Anterior cingulate cortex (tissue), 58 donors: Measurements from ENCODE around the gene METAP1D.

Experiments used
- DNase-seq, 58 donors: peaks; one replicate each; lab custom pipeline; 2025; lab: John Stamatoyannopoulos, UW

METAP1D gene

DNA sequence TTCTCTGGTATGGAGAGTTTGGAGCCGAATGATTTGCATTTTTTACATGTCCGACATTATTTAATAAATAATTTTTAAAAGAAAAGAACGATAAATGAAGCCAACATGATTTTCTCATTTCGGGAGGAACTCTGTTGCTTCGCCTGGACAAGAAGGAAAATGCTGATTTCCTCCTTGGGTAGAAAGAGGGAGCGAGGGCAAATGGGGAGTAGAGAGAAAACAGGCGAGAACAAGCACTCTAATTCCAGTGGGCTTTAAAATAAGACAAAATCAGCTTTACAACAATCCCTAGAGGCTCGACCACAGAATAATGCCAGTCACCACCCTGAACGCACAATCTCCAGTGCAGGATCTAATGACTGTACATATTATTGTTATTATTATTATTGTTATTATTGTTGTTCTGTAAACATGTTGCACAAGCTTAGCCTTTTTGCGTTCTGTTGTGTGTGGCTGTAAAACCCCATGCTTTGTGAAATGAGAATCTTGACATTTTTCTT, 89.3 kb downstream of the METAP1D start:
- DNase-seq, result no peak

DNA sequence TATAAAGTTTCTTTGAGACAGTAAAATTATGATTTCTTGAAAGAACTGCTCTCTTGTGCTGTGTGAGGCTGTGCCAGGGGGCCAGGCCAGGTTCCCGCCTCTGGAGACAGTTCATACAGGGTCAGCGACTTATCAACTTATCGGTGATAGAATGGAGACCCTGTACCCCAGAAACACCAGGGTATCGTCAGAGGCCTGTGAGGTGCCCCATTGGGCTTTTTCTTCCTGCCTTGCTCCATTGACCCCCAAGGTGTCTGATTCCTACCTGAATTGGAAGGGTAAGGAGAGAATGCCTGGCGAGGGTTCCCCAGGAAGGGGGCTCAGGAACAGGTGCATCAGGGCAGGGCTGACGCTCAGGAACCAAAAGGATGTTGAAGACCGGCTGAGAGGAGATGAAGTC, 89.9 kb downstream of the METAP1D start:
- no peak for DNase-seq

DNA sequence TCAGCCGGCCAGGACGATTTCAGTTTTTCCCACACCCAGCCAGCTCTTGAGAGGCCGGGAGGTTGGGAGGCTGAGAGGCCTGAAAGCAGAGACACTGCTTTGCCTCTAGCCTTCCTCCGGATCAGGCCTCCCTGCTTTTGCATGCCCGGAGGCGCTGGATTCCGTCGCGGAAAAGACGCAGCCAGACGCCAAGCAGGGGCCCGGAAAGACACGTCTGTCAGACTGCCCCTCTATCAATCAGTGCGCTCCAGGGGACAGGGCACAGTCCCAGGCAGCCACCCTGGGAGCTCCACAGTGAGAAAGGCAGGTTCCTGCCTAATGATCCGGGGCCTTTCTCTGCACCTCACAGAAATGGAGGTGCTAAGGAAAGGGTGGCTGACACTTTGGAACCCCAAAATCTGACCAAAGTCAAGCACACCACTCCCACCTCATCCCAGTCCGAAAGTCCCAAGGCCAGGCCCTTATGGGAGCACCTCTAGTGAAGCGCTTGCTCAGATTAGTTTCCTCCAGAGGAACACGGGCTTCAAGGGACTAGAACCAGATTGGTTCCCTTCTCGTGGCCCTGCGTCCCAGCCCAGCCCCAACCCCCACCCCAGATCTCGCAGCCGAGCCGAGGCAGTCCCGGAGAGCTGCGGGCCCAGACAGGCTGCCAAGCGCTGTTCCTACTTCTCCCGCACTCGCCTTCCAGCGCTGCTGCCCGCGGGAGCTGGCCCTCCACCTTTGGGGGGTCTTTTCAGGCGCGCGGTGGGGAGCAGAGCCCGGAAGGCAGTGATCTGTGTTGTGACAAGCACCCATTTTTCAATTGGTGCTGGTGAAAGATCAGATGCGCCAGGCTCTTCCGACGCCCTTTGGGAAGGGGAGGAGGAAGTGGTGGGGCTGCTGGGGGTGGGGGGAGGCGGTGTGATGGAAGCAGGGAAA, 90.5 kb downstream of the METAP1D start:
- no peak for DNase-seq

DNA sequence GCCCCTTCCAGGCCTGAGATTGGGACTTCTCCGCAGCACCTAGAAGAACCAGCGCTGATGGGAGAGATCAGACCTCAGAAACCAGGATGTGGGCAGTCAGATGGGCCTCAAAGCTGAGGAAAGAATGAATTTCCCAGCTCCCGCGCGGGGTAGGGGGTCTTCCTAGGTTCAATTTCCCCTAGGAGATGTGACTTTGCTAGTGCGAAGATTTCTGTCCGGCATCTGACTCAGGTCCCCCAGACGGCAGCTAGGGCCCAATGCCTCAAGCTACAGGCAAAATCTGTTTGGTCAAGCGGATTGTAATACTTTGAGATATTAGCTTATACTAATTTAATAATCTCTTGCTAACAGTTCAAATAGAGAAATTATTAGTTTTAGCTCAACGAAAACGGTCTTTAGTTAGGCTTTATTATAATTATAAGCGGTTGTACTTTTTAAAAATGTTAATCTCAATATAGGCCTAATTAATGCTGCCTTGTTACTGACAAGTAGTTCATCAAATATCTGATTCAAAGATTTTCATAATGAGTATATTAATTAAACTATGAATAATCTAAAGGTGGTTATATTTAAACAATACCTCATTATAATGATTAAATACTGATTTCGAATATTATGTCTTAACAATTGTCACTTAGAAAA, 91.4 kb downstream of the METAP1D start:
- DNase-seq, result no peak

DNA sequence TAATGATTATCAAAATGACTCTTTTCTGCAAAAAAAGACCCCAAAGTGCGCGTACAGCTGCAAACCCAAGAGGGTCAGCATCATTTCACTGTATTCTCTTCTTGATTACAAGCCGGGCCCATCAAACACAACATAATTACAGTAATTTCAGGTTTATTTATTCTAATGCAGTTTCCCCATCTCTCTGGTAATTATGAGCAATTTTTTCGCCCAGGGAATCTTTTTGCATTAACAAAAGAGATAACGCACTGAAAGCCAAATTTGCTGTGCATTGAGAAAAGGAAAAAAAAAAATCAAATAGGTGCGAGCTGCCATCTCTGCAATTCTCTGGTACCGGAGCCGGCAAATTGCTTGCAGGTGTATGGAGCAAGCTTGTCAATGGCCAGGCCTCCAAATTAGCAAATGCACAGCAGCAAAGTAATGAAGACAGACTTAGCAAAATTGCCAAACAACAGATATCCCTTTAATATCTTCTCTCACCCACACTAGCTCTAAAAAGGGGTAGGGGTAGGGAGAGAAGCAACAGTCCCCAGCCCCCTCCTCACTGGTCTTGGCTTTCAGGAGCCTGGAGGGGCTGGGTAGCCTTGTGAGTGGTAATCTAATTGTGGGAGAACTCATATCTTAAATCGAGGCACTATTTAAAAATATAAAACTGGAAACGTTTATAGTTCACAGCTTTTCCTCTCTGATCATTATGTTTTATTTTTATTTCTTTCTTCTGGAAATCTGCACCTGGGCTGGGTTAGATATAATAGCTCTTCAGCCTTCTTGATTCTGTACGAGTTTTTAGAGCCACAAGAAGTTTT, 92.2 kb downstream of the METAP1D start:
- no peak for DNase-seq

DNA sequence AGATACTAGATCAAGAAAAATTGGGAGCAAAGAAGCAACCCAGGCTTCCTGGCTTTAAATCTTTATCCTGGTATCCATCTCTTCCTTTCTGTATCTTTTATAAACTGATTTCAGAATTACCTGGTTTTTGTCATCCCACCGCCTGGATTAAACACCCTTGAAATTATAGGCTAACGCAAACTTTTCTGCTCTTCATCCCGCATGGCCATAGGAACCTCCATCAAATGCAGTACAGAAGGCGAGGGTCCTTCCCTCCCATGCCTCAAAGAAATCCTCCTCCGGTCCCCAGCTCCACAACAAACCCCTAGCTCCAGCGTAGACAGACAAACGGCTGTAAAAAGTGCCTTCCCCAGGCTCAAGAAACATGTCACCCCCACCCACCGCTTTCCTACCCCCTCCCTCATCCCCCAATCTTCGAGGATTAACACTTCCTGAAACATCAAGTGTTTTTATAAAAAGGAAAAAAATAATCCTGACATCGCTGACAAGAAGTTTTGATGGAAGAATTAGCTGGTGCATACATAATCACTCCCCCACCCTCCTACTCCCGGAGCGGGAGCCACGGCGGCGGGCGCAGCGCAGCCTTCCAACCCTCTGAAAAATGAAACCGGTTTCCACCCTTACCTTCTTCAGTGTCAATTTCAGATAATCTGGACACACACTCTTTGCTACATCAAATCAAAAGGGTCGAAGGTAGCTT, 93.1 kb downstream of the METAP1D start:
- DNase-seq, result no peak

DNA sequence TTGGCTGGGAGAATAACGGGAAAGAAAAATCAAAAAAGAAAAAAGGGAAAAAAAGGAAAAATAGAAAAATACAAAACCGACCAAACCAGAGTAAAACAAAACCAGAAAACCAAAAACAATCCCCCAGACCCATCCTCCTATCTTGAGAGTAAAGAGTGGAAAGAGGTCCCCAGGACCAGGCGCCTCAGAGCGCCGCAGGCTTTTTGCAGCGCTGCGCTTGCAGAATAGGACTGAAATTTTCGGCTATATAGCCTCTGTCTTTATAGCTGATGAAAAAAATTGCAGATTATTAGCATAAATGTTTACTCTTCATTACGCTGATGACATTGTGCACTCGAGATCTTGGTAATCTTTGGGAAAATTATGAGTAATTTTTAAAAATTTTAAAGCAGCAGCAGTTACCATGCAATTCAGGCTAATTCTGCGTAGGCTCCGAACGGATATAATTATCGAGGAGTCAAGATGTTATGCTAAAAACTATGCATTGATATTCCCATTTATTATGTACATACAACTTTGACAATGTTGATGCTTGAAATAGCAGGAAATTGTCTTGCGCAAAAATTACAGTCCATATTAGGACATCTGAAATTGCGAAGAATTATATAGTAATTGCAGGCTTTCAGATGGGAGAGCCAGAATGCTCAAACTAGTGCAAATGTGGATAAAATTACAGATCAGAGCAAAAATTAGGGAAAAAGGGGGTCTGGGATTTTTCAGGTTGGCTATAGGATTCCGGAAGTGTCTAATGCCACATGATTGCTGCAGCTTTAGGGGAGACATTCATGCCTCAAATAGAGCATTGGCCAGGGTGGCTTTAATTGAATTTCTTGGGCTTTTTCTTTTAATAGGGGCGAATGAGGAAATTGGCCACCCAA, 93.9 kb downstream of the METAP1D start:
- DNase-seq, result no peak

DNA sequence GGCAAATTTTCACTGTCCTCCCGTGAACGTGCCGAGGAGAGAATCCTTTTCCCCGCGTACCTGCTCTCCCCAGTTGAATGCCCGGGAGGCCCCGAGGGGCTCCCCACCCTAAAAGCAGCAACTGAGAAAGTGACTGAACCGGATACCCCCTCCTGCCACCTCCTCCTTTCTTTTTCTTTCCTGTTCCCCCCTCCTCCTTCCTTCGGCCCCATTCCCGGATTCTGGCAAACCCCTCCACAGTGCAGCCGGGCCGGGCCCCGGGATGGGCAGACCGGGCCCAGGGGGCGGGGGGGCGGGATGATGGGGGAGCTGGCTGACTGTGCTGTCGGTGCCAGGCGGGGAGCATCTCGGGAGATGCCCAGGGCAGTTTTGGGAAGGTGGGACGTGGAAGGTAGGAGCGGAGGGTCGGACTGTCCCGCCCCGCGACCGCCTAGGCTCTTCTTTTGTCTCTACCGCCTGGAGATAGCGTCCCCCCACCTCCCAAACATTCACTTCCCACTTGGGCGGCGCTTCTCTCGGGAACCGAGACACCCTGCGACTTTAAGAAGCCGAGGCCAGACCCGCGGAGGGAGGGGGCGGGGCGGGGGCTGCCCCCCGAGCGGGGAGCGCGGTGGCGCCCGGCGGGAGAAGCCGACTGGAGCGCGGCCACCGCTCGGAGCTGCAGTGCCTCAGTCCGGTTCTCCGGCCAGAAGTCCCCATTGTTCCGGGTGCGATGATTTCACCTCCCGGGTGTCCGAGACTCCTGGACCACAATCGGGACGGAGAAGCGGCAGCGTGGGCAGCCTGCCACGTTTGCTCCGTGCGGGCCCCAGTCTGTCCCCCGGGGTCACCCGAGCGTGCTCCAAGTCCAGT, 94.8 kb downstream of the METAP1D start:
- peak in 1 of 58 donors; percentile 14 for DNase-seq

DNA sequence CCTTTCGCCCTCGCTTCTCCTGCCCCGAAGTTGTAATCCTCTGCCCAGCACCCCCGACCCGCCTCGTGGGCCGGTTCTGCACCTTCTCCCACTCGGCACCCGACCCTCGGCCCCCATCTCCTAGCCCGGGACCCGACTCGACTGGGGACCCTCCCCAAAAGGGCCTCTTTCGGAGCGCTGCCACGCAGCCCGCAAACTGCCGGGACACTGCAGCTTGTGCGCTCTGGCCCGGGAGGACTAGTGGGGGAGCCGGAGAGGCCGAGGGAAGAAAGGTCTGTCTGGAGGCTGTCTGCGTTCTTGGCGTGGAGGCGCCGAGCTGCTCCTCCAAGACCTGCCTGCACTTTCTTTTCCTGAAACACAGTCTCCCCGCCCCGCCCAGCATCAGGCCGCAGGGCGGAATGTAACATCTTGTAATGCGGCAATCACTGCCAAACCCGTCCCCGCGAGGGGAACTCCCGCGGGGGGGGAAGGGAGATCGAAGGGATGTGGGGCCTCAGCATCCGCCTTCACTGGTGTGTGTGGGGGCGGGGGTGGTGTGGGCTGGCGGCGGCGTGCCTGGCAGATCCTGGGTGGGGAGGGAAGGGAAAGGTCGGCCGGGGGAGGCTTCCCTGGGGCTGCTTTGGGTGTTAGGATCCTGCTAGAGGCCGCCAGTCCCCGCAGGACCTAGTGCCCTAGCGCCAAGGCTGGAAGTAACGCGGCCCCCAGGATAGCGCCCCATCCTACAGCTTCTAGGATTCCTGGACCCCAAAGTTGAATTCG, 95.6 kb downstream of the METAP1D start:
- peak in 1 of 58 donors; percentile 19 for DNase-seq

DNA sequence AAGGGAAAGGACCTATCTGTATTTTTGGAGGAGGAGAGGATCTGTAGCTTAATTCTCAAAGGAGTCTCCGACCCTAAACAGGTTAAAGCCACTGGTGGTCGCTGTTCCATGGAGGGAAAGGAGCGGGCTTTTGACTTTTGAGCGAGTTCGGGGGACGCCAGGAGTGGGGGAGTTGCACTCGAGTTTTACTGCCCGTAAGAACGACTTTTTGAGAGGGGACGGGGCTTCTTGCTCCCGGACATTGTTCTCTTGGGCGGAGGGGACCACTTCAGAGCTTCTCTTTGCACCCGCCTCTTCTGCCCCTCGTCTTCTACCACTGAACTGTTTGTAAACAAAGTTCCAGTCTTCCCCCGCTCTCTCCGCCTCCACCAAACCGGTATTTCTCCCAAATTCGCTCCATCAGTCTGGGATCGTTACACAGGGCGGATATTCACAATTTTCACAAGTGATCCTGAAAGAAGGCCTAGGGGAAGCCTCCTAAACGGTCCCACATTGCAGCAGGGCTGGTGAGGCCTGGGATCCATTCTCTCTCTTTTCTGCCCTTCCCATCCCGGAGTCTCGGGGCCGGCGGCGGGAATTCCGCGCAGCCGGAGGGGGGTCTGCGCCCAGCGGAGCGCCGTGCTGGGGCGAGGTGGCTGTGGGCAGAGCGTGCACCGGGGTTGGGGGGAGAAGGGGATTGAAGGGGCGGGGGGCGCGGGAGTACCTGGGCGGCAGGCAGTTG, 96.3 kb downstream of the METAP1D start:
- no peak for DNase-seq

DNA sequence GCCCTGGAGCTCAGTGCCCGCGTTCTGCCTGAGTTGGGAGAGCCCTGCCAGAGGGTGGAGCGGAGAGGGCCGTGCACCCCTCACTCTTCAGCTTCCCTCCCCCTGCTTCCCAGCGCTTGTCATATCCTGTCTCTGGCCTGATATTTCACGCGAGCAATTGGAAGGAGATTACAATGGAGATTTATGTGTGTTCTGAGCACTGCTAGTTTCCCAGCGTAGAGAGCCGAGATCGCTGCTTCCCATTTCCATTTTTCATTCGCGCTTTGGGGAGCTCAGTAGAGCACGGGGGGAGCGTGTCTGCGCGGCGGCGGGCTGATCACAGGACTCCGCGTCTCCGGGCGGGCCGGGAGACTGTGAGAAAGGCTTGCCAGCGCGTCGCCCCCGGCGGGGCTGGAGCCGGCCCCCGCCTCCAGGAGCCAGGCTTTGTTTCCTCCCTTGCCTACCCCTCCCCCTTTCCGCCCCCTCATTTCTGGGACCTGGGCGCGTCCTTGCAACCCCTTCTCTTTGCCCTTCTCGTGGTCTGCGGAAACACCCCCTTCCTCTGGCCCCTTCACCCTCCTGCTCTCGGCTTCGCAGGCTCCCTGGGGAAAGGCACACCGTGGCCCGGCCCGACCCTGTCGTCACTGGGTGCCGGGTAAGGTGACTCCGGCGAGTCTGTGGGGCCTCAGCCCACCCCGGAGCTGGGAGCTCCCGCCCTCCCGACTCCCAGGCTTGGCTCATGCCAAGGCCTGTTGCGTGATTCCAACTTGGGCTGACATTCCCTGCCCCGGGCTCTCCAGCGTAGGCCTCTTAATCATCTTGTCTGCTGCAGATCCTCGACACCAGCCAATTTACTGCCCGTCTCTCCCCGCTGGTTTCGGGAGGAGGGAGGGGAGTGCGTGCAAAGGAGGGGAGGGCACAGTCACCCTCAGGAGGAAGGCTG, 97.1 kb downstream of the METAP1D start:
- DNase-seq, result no peak

DNA sequence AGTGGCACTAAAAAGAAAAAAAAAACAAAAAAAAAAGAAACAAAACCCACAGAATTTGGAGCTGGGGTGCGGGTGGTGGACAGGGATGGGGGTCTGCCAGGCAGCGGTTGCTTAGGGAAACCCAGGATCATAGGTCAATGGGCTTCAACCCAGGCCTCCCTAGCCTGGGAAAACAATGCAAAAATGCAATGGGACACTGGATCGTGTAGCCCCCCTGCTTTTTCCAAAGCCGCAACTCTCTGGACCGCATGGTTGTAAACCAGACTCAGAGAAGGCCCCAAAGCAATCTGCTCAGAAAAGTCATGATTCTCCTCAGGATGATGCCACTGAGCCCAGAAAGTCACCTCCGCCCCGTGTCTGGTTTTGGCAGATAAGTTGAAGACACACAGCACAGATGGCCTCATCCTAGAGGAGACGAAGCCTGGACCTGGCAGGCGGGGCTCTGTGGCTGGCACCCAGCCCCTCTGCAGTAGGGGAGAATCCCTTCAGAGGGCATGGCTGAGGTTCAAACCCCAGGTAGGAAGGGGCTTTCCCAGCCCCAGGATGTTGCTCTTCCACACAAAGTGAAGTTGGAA, 97.9 kb downstream of the METAP1D start:
- no peak for DNase-seq

DNA sequence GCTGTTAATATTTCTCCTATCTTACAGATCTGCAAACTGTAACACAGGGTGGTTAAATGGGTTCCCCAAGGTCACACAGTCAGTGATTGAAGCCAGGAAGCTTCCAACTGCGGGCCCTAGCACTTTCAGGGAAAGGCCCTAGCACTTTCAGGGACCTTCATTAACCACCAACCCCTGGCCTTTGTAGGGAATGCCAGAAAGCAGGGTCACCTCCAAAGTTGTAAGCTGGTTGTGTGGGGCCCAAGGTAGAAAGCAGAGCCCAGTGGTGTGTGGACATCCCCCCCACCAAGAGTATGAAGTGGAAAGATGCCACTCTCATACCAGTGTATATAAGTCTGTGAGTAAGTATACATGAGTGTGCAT, 98.5 kb downstream of the METAP1D start:
- DNase-seq, result no peak

DNA sequence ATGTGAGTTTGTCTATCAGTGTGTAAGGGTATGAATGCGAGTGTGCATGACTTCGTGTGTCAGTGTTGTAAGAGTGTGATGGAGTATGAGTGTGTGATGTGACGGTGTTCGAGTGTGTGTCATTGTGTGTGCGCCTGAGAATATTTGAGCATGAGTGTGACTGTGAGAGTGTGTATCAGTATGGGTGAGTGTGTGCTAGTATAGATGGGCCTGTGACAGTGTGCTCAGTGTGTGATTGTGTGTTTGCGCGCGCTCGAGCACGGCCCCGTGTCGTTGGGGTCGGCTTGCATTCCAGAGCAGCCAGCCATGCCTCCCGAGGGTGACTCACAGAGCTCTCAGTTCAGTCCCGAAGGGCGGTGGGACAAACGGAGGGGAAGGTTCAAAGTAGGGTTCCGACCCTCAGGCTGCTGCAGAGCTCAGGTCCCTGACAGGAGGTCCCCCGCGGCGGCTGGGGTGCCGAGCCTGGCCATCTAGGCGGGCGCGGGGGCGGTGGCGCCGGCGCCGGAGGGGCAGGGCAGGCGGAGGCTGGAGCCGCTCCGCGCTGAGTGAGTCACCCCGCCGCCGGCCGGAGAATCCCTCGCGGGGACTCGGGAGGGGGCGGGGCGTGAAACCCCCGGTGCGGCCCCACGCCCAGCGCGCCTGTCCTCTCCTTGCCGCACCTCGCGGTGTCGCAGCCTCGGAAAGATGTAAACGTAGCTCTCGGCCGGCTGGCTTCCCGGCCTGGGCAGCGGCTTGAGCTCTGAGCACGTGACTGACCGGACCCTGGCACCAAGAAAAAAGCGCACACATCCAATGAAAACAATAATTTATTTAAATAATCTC, 99.1 kb downstream of the METAP1D start:
- peak in 1 of 58 donors; percentile 34 for DNase-seq
